ENCODE data around the gene UST.

- no peak for TF ChIP-seq CTCF (IDR thresholded peaks at IDR 0.05; ENCODE audit: poor library complexity)
- TF ChIP-seq EZH2phosphoT487 (IDR thresholded peaks at IDR 0.05; ENCODE audit: low read depth, severe bottlenecking, unreplicated experiment), result no peak
- TF ChIP-seq EZH2 (IDR thresholded peaks at IDR 0.05; ENCODE audit: borderline replicate concordance), result no peak
These were observed 38.1 kb upstream of the UST start for GRCh38 chr6:148708707-148709106.
